ENCODE data around the gene FGF11.
A peak's percentile ranks its signal among the peaks of the same experiment; 100 is the strongest.

FGF11 gene

DNA sequence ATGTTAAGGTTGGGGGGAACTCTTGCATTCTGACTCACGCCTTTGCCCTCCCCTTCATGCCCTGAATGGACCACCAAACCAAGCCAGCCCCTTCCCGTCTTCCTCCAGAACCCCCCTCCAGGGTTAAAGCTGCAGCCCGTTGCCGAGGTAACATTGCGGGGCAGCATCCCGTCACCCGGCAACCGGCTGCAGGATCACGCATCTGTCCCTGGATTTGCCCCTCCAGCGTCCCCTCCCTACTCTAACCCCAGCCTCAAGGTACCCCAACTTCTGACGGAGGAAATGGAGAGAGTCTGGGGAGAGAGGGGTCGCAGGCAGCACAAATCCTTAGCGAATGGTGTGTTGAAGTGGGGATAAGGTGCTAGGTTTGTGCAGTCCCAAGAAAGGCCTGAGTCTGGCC is 32.2 kb upstream of the FGF11 start:
- CTCF ChIA-PET: interaction anchor here (0.5 to 1.4 kb wide), 7 partner anchors 9 to 154 kb away, joined by 3 to 7 read pairs (median 3); no protein-coding TSS in a partner anchor
- H3K4me3 ChIP-seq (ENCODE audit: low read depth, low read length): no peak overlapping the region

GRCh38 chr17:7407485-7408251 is 31.6 kb upstream of the FGF11 start, which contains the start of gene NLGN2:
TSS of gene NLGN2 (plus strand) at chr17:7407845. CDS start at chr17:7408256, 411 bp downstream.
- Histone ChIP-seq H3K36me3 (ENCODE audit: control insufficient read depth in 2 of 2, insufficient read depth in 1 of 2, low read length in 2 of 2) (peaks cover 3 to 27% of the 10 kb centered on the region in 2 experiments), H3K27ac (ENCODE audit: extremely low read depth, low read depth, low read length) (no peak within 1 kb of the TSS), H3K9me3 (ENCODE audit: control insufficient read depth, insufficient read depth, low read depth, low read length) (no peaks in the 10 kb centered on the region), H3K4me3 (ENCODE audit: low read depth, low read length) (no peak within 1 kb of the TSS), H3K4me1 (ENCODE audit: control insufficient read depth, insufficient read depth, low read length) (peaks cover 8% of the 10 kb centered on the region)
- CTCF ChIA-PET: interaction anchor here (0.5 to 1.4 kb wide), 5 partner anchors 9 to 103 kb away, joined by 3 to 7 read pairs (median 3); no protein-coding TSS in a partner anchor
- peak; percentile 13; the same call in 1 of the 2 replicates for TF ChIP-seq SP2 (tag by site-specific recombination; IDR thresholded peaks at IDR 0.05)
- TF ChIP-seq IKZF3 (tag by site-specific recombination; IDR thresholded peaks at IDR 0.05): 0 out of 2 replicates have a peak, but pooled peaks have one; percentile 28
- no peak for TF ChIP-seq ZBTB20 (tag by site-specific recombination; IDR thresholded peaks at IDR 0.05)
- TF ChIP-seq ZIC2 (tag by site-specific recombination; IDR thresholded peaks at IDR 0.05): peak; percentile 62
- TF ChIP-seq, protein P1, sequence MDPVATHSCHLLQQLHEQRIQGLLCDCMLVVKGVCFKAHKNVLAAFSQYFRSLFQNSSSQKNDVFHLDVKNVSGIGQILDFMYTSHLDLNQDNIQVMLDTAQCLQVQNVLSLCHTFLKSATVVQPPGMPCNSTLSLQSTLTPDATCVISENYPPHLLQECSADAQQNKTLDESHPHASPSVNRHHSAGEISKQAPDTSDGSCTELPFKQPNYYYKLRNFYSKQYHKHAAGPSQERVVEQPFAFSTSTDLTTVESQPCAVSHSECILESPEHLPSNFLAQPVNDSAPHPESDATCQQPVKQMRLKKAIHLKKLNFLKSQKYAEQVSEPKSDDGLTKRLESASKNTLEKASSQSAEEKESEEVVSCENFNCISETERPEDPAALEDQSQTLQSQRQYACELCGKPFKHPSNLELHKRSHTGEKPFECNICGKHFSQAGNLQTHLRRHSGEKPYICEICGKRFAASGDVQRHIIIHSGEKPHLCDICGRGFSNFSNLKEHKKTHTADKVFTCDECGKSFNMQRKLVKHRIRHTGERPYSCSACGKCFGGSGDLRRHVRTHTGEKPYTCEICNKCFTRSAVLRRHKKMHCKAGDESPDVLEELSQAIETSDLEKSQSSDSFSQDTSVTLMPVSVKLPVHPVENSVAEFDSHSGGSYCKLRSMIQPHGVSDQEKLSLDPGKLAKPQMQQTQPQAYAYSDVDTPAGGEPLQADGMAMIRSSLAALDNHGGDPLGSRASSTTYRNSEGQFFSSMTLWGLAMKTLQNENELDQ (tag by site-specific recombination; IDR thresholded peaks at IDR 0.05; ENCODE audit: low read depth): no peak
- TF ChIP-seq EGR2 (tag by site-specific recombination; IDR thresholded peaks at IDR 0.05; ENCODE audit: low read depth): 0 out of 2 replicates have a peak, but pooled peaks have one; percentile 7
- TF ChIP-seq PATZ1 (tag by site-specific recombination; IDR thresholded peaks at IDR 0.05): 0 out of 2 replicates have a peak, but pooled peaks have one; percentile 30
- peak; percentile 52 for TF ChIP-seq GLIS1 (tag by site-specific recombination; IDR thresholded peaks at IDR 0.05)
- TF ChIP-seq ZNF239 (tag by site-specific recombination; IDR thresholded peaks at IDR 0.05): no peak
- no peak for TF ChIP-seq ZFP69B (tag by site-specific recombination; IDR thresholded peaks at IDR 0.05)
- no peak for TF ChIP-seq ZNF585B (tag by site-specific recombination; IDR thresholded peaks at IDR 0.05)
- peak; percentile 17; the same call in 1 of the 2 replicates for TF ChIP-seq GLIS2 (tag by site-specific recombination; IDR thresholded peaks at IDR 0.05)
- POLR2A ChIA-PET: interaction anchor here (0.5 to 1.7 kb wide), 3 partner anchors 13 to 267 kb away, joined by 4 to 5 read pairs (median 4); partner anchors contain the start of genes PLSCR3 and TMEM102

More for the DNA sequence above, 32.2 kb upstream of the FGF11 start:
- no peak overlapping the region for H3K27ac ChIP-seq (ENCODE audit: extremely low read depth, low read depth, low read length)
- POLR2A ChIA-PET: interaction anchor here (0.5 to 1.7 kb wide), 4 partner anchors 13 to 268 kb away, joined by 4 to 5 read pairs (median 4); partner anchors contain the start of genes PLSCR3 and TMEM102
- peaks cover 7 to 27% of the 10 kb centered on the region in 2 experiments for H3K36me3 ChIP-seq (ENCODE audit: control insufficient read depth in 2 of 2, insufficient read depth in 1 of 2, low read length in 2 of 2)
- no peaks in the 10 kb centered on the region for H3K9me3 ChIP-seq (ENCODE audit: control insufficient read depth, insufficient read depth, low read depth, low read length)
- TF ChIP-seq ZNF362 (tag by site-specific recombination; IDR thresholded peaks at IDR 0.05): no peak
- TF ChIP-seq MYNN (tag by site-specific recombination; IDR thresholded peaks at IDR 0.05; ENCODE audit: borderline replicate concordance): peak; percentile 96
- H3K4me1 ChIP-seq (ENCODE audit: control insufficient read depth, insufficient read depth, low read length): peaks cover 8% of the 10 kb centered on the region
